Measurements from ENCODE around the gene SRGAP1.
"Not testable (repeated sequence)": the region's sequence is repeated elsewhere in the genome, so short reads cannot be mapped to it uniquely, and the experiment has no call there.

SRGAP1 gene

DNA sequence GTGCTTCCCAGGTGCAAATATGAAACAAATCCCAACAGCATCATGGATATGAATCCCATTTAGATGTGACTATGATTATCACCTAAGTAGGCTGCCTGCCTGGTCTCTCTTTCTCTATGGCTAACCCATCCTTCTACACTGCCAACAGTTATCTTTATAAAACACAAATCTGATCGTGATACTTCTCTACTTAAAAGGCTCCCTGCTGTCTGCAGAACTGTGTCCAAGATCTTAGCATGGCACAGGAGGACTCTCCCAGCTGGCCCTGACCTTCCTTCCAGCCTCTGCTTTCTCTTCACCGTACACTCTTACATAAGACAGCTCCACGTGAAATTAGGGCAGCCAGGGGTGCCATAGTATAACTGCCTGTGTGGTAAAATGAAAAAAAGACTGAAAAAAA lies 3.5 kb upstream of the SRGAP1 start:
- no peak for DNase-seq

DNA sequence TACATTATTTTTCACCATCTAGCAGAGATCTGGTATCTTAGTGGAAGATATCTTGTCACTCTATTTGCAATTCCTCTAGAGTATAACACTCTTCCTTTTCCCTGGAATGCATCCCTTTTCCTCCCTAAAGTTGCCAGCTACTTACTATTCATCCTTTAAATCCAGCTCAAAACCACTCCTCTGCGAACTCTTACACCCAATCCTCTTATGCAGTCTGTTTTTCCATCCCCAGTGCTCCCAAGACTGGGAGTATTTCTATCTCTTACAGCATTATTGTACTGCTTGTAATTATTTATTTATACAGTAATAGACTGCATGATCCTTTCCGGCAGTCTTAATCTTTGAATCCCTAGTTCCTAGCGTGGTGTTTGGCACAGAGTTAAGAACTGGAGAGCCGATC lies 2.9 kb upstream of the SRGAP1 start:
- no peak for DNase-seq

DNA sequence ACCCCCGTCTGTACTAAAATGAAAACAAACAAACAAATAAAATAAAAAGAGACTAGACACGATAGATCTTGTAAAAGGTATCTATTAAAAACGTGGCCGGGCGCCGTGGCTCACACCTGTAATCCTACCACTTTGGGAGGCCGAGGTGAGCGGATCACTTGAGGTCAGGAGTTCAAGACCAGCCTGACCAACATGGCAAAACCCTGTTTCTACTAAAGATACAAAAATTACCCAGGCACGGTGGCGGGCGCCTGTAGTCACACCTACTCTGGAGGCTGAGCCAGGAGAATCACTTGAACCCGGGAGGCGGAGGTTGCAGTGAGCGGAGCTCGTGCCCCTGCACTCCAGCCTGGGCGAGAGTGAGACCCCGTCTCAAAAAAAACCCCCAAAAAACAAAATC lies 1.8 kb upstream of the SRGAP1 start:
- DNase-seq = not testable (repeated sequence)

DNA sequence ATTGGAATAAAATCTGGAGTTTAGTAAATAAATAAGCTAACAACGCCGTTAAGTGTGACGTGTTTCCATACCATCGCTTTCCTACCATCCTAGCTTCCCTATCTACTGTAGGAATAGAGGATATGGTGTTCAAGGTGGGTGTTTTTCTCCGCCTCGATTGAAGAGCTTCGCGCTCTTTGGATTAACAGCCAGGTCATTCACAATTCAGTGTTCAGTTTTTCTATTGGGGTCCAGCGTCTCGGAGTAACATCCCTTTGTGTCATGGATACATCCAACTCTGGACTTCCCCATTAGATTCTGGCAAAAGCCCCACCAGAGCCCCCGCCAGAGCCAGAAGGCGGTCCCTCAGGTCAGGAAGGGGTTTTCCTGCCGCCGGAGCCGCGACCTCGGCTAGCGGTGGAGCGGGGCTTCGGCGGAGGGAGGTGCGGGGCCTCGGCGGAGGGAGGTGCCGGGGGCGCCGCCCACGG lies 1.2 kb upstream of the SRGAP1 start:
- peak; percentile 13 for DNase-seq

DNA sequence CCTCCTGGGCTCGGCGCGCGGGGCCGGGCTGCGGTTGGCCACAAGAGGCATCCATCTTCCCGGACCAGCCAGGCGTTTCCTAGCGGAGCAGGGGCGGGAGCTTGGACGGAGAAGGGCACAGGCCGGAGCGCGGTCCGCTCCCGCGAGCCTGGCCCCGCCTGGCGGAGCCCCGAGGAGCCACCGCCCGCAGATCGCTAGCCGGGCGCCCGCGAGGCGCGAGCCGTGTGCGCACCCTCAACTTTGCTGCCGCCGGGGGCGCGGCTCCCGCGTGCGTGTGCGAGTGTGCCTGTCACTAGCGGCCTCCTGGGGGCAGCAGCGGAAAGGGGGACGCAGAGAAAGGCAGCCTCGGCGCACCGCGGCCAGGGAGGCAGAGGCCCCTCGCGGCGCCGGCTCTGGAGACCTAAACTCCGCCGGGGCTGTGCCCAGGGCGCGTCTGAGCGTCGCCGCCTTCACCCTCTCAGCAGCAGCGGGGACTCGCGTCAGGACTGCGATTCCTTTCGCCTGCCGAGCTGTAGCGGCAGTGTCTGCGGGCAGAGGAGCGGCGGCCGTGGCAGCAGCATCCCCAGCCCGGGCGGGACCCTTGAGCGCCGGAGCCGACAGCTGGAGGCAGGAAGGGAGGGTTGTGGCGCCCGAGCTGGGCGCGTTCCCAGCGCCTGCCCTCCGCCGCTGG lies 644 bp upstream of the SRGAP1 start:
- DNase-seq = peak; percentile 89

DNA sequence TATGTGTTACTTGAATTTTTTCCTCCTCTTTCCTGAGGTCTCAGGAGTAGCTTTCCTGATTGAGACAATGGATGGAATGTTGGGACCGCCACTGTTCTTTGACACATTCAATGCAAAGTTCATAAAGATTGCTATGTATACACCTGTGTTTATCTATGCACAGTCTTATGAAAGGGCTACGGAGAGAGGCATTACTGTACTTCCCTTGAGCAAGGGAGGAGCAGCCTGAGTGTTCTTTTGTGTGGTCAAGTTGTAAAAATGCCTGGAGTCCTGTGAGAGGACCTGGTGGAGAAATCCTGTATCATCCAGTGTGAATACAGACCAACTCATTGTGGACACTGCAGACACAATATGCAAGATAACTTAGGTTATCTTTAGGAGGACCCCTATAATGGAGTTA lies 1.2 kb downstream of the SRGAP1 start:
- no peak for DNase-seq

DNA sequence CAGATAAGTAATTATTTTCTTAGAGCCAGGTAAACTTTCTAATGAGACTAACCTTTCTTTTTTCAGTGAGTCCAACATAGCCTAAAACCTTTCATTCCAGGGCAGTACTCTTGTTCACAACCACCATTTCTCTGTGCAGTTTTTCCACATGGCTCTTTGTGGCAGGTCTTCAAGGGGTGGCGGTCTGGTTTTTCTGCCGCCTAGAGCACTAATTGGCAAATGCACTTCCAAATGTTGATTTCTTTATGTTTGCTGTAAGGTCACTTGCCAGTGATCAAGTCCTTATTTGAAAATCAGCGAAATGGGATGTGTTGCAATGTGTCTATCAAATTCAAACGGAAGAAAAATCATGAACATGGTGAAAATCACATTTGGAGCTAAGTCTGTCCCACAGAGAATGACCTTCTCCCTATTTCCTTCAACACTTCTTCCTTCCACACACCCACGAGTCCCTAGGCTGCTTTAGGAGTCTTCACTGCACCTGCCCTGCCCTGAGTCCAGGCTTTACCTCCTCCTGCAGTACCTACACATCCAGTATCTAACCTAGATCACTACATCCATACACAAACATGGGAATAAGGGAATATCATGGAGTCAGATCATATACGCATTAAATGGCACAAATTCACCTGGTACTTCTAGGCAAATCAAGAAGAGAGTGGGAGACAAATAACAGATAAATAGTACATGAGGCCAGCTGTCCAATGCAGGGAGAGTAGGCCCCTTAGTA lies 1.9 kb downstream of the SRGAP1 start:
- no peak for DNase-seq

DNA sequence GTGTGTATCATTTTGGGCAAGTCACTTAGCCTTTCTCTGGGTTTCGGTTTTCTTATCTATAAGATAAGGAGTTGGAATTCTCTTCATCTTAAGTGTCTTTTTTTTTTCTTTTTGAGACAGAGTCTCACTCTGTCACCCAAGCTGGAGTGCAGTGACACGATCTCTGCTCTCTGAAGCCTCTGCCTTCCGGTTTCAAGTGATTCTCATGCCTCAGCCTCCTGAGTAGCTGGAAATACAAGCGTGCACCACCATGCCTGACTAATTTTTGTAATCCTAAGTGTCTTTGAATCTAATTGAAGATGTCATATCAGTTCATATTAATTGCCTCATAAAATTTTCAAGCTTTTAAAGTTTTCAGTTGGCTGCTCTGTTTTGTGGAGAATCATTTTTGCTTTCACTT lies 4.0 kb downstream of the SRGAP1 start:
- no peak for DNase-seq

DNA sequence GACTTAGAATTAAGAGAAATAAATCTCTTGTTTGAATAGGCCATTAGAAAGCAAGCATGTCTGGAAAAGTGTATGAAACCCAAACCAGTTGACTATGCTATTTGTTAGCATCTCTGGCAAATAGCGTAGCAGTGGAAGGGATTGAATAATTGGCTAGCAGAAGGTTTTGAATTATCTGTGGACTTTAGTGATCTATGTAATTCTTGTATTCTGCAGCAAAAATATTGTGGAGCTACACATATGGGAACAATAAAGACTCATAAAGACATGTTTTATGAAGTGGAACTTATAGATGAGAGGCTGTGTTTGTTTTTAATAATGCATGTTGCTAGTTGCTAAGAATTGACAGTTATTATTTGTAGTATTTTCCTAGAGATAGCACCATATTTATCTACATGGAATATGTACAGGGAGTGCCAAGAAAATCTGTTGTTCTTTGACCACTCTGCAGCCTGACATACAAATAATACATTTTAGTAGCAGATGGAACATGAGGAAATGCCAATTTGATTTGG lies 4.7 kb downstream of the SRGAP1 start:
- DNase-seq = no peak

DNA sequence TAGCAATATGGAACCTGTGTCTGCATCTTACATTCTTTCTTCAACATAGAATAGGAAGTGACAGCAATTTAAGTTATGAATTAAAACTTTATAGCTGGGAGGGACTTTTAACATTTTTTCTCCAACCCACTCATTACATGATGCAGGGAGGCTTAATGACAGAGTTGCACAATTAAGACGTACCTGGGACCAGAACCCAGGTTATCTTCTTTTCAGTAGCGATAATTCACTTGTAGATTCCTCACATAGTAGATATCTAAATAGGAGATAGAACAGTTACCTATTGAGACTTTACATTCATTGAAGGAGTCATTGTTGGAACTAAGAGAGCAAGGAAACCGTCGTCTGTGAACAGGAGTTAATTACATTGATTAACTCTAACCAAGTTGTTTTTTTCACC lies 5.1 kb downstream of the SRGAP1 start:
- DNase-seq = no peak

DNA sequence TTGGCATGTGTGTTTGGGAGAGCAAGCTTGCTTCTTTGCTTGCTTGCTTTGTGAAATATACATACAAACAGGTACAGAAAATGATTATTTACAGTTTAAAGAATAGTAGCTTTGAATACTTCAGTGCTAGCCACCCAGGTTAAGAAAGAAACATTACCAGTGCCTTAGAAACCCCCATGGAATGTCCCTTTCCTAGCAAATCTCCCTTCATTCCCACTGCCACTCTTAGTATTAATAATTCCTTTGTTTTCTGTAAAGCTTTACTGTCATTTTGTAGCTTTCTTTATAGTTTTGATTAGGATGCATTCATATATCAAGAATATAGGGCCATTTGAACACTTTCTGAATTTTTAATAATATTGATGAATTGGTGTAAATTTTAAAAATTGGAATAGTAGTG lies 9.5 kb downstream of the SRGAP1 start:
- DNase-seq = no peak

DNA sequence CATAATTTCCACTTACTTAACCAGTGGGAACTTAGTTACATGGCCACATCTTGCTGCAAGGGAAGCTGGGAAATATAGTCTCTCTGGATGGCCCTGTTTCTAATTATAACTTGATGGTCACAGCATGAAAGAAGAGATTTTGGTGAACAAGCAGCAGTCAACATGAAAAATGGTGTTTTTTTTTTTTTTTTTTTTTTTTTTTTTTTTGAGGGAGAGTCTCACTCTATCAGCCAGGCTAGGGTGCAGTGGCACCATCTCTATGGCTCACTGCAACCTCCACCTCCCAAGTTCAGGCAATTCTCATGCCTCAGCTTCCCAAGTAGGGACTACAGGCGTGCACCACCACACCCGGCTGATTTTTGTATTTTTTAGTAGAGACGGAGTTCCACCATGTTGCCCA lies 10.8 kb downstream of the SRGAP1 start:
- no peak for DNase-seq

DNA sequence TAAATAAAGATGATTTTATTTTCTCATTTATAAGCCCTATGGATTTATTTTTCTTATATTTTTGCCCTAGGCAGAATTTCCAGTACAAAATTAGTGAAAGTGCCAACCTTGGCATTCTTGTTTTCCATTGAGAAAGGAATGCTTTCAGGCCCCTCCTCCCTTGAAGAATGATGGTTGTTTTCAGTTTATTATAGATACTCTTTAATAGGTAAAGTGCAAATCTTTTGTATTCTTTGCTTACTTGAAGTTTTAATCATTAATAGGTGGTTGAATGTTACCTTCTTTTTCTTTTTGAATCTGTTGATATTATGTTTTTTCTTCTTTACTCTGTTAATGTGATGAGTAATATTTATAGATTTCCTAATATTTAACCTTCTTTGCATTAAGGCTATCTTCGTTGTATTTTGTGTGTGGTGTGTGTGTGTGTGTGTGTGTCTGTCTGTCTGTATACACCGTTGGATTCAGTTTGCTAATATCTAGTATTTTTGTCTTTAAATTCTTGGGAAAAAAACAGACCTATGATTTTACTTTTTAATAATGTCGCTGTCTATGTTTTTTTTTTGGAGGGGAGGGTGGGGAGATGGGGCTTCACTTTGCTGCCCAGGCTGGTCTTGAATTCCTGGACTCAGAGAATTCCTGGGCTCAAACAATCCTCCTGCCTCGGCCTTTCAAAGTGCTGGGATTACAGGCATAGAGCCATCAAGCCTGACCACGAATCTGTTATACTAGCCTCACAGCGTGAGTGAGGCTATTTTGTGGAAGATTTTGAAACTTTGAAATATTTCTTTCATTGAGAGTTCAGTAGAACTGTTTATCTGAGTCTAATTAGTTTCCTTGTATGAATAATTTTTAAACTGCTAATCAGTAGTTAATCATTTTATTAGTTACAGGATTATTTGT lies 13.5 kb downstream of the SRGAP1 start:
- no peak for DNase-seq

DNA sequence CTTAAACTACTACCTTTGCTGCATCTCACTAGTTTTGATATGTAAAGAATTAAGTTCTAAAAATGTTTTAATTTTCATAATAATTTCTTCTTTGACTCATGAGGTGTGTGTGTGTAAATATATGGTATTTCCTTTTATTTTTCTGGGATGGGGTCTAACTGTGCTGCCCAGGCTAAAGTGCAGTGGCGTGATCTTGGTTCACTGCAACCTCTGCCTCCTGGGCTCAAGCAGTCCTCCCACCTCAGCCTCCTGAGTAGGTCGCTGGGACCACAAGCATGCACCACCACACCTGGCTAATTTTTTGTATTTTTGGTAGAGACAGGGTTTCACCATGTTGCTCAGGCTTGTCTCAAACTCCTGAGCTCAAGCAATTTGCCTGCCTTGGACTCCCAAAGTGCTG lies 15.4 kb downstream of the SRGAP1 start:
- DNase-seq = not testable (repeated sequence)

DNA sequence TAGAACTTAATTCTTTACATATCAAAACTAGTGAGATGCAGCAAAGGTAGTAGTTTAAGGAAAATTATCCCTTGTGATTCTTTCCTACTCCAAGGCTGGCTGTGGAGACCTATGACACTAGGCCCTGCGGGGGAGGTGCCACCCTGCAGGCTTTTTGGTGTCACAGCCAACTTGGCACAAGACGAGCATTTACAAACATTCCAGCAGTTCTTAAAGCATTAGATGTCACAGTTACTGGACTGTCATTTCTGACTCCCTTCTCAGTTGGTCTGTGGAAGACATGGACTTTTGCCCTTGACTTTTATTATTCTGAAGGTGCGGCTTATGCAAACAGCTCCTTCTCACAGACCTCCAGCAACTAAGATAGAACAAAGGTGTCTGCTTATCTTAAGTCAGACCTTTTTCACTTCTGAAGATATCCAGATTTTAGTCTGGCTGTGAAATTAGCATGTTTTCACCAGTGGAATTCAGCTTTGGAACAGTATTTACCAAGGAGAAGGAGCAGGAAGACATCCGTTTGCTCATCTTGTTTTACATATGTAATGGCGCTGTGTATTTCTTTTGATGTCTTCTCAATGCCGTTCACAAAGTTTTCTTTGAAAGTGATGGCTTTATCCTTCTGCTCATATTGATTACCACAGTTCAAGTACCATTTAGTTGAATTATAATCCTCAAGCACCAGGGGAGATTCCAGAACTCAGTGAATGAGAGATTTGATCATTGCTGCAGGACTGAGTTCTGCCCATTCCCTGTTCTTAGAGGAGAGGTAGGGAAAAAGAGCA lies 17.9 kb downstream of the SRGAP1 start:
- no peak for DNase-seq

DNA sequence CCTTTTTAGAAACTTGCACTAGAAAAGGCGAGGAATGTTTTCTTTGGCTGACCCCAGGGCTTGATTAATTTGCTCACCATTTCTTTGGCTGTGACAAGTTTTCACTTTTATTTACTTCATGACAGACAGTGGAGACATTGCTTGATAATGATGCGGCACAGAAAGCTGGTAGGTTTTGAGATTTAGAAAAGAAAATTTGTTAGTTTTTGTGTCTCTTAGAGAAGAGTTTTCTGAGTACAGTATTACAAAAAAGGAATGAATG lies 18.4 kb downstream of the SRGAP1 start:
- DNase-seq = no peak

DNA sequence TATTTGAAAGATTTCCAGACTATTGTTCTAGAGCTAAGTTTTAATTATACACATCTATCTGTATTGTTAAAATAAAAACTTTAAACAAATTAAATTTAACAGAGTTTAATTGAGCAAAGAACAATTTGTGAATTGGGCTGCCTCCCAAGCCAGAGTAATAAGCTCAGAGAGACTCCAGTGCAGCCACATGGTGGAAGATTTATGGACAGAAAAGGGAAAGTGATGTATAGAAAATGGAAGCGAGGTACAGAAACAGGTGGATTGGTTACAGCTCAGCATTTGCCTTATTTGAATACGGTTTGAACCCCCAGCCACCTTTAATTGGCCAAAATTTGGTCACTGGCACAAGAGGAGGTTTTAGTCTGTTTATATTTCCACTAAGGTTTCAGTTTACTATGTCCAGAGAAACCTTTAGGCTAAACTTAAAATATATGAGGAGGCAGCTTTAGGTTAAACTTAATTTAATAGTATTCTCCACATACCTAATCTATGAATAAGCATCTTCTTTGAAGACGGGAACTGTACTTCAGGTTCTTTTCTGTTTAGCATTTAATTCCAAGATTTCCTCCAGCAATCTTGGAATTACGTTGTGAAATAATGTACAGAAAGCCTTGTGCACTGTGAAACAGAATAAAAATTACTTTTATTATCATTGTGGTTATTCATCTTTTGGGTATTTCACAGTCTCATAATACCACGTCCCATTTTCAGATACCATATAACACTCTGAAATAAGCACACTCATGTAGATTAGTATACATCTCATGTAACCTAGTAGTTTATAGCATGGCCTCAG lies 19.4 kb downstream of the SRGAP1 start:
- DNase-seq = no peak

DNA sequence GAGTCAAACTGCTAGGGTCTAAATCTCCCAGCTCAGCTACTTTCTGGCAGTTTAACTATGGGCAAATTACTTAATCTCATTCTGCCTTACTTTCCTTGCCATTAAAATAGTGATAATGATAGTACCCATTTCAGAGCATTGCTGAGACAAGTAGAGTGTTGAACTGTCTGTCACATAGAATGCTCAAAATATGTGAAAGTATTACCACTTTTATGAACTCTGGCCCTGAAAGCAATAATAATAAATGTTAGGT lies 19.9 kb downstream of the SRGAP1 start:
- DNase-seq = no peak

DNA sequence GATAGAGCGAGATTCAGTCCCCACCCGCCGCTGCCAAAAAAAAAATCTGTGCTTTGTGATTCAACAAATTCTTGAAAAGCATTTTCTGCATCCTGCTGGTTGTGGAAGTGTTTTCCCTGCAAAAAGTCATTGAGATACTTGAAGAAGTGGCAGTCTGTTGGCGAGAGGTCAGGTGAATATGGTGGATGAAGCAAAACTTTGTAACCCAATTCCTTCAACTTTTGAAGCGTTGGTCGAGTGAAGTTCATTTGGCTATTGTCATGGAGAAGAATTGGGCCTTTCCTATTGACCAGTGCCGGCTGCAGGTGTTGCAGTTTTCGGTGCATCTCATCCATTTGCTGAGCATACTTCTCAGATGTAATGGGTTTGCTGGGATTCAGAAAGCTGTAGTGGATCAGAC lies 20.9 kb downstream of the SRGAP1 start:
- no peak for DNase-seq

DNA sequence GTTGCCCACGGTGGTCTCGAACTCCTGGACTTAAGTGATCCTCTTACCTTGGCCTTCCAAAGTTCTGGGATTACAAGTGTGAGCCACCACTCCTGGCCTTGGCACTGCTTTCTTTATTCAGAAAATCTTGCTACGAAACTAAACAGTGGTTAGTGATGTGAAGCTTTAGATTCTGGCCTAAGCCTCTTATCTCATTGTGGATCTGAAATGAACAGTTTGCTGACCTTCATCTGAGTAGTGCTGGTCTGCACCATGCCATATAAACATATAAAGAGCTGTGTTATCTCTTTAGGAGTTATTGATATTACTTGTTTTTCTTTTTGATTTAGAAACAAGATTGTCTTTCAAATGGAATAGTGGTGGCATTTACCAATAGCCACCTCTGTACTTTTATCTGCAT lies 22.6 kb downstream of the SRGAP1 start:
- DNase-seq = no peak

DNA sequence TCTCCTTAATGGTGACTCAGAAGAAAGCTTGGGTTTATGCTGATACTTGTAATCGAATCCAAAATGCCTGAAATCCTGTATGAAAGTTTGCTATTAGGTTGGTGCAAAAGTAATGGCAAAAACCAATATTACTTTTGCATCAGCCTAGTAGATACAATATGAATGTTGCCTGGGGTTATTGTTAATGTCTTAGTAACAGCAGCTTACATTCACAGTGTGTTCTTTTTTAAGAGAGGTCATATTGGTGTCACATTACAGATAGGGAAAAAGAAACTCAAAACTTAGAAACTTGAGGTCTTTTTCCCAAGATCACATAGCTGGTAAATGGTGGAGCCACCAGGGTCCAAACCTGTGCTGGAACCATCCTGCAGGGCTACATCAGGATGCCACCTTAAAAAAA lies 25.2 kb downstream of the SRGAP1 start:
- DNase-seq = no peak

DNA sequence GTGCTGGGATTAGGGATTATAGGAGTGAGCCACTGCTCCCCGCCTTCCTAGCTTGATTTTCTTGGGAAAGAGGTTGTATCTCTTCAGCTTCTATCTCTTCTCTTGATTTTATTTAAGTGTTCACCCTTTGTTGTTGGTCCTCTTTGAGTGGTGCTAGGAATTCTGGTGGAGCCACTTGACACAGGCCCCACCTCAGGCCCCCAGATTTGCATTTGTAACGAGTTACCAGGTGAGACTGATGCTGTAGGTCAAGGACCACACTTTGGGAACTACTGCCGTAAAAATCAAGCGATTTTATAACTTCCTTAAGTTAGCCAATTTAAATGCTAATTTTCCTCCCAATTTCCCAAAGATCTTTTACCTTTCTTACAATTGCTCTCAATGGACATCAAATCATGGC lies 26.3 kb downstream of the SRGAP1 start:
- no peak for DNase-seq
